Right forelimb (tissue), 1 donor: ENCODE results near the gene APOL1.
"Not testable (repeated sequence)": the region's sequence is repeated elsewhere in the genome, so short reads cannot be mapped to it uniquely, and the experiment has no call there.

Source experiments
- DNase-seq: peaks from one replicate; pipeline ENCODE4 v3.0.0-alpha.2; 2018

The APOL1 gene

DNA sequence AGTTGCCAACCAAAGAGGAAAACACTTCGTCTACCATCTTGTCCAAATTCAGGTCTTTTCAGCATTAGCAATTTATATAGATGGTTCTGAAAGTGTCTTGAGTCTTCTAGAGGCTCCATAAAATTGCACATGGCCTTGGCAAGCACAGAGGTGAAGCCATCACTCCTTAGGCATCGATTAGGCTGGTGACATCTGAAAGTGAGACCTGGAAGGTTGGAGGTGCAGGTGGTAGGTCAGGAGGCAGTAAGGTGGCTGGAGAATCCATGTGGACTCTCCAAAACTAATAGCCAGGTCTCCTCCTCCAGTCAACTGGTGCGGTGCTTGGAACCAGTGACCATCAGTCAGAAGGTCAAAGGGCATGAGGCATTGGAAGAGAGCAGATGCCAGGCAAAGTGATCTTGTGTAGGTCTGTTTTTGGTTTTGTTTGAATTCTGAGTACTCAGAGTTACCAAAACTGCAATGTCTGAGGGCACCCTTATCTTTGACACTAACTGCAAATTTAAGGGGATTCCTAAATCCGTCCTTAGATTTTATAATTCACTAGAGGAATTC lies 7.1 kb upstream of the APOL1 start:
- DNase-seq: no peak

DNA sequence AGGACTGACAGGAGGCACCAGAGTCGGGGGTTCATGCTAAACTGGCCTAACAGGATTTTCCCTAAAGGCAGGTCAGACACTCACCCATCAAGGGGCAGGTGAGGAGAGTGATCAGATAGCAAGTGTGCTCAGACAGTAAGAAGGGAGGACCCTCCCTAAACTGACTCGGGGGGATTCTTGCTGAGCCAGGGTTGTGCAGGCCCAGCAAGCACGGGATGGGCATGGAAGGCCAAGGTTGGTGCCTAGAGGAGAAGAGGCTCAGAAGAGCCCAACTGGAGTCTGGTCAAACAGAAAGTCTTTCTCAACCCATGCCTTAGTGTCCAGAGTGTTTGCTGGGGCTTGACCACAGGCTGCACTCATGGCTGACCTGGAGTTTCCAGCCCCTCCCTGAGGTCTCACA lies 6.2 kb upstream of the APOL1 start:
- DNase-seq: no peak

DNA sequence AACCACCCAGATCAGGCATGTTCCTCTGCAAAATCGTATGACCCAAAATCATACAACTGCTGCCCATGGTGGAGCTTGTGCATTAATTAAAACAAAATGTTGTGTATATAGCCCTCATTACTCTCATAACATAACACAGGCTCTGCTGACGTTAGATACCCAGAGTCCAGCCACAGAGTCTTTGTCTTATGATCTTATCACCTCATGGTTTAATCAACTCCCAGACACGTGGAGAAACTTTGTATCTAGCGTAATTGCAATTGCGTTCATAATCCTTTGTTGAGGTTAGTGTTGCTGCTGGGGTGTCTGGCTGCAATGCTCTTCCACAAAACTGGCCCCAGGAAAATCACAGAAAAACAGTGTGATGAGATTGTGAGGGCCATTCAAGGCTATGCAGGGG lies 5.0 kb upstream of the APOL1 start:
- DNase-seq: no peak

DNA sequence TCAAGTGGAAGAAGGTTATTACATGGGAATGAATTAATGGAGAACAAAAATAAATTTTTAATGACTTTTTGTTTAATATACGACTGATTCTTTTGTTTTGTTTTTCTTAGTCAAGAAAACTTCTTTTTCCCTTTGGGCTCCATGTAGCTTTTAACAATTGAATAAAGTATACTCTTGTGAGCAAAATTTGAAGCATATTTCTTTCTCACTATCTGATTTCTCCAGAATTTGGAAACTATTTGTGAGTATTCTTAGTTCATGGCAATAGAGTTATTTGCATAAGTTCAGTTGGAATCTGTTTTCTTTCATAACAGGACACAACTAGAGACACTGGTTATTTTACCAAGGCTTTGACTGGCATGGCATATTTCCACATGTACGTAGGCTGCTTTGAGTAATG lies 3.8 kb upstream of the APOL1 start:
- no peak for DNase-seq

DNA sequence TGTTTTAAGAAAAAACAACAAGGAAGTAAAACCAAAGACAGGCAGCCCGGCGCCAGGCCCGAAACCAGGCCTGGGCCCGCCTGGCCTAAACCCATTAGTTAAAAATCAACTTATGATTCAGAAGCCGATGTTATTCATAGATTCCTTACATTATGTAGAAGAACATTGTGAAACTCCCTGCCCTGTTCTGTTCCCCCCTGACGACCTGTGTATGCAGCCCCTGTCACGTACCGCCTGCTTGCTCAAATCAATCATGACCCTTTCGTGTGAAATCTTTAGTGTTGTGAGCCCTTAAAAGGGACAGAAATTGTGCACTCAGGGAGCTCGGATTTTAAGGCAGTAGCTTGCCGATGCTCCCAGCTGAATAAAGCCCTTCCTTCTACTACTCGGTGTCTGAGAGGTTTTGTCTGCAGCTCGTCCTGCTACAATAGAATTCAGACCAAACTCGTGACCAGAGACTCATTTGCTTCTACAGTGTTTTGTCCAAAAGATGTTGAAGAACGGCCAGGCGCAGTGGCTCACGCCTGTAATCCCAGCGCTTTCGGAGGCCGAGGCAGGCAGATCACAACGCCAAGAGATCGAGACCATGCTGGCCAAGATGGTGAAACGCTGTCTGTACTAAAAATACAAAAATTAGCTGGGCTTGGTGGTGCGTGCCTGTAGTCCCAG lies 2.5 kb upstream of the APOL1 start:
- DNase-seq: not testable (repeated sequence)

DNA sequence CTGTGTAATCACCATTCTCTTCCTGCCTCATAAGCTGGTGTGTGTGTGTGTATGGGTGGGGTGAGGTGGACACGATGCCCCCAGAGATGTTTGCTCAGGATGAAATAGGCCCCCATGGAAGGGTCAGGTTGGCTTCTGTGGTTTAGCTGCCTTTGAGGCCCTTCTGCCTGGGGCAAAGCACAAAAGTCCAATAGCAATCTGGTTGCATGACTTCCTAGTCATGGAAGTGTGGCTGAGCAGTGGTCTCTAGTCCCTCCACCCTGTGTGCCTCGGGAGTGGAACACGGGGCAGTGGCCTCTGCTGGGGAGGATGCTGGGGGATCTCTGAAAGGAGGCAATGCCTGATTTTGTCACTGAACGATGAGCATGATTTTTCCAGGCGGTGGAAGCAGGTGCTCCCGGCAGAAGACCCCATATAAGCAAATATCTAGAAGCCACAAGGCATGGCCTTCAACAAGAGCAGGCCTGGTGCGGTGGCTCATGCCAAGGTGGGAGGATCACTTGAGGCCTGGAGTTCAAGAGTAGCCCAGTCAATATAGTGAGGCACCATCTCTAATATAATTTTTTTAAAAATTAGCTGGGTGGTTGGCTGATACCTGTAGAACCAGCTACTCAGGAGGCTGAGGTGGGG lies 839 bp upstream of the APOL1 start:
- not testable (repeated sequence) for DNase-seq

DNA sequence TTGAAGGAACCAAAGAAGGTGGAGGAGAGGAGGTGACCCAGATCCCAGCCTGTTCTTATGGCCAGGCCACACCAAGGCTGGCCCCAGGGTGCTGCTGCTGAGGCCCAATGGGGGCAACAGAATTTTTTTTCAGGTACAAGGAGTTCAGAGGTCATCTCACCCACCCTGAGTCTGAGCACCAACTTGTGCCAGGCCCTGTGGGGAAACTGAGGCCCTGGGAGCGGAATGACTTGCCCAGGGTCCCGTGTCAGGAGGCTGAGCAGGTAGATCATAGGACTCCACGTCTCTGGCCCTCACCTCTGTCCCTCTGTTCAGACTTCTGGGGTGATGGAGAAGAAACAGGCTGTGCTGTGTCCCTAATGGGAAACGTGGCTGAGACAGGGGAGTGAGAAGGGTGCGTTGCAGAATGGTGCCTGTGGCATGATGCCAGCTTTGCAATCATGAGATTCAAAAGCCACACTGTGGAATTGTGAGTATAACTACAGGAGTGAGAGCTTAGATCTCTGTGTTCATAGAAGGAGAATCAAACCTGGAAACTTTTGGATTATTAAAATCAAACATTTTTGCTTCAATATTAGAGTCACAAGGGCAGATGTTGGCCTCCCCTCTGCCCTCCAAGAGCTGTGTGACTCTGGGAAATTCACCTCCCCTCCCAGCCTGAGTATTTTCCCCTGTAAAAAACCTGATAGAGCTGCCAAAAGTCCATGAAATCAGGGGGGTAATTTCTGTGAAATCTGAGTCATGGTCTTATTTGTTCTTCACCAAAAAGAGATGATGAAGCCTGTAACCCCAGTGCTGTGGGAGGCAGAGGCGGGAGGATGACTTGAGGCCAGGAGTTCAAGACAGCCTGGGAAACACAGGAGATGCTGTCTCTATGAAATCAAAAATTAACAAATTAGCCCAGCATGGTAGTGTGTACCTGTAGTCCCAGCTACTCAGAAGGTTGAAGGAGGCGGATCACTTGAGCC lies 874 bp downstream of the APOL1 start:
- no peak for DNase-seq

DNA sequence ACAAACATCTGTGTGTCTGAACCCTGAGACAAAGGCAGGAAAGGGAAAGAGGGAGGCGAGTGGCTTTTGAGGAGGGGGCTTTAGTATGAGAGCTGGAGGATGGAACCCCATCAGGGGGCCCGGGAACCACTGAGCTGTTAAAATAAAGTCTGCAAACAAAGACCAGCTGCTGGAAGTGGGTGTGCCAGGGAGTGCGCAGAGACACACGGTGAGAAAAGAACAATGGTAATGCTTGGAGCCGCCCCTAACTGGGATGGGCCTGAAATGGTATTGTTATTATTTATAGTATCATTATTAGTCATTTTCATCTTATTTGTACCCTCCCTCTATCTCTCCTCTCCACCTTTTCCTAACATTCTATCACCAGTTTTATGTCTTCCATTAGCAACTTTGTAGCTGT lies 2.6 kb downstream of the APOL1 start:
- DNase-seq: not testable (repeated sequence)

DNA sequence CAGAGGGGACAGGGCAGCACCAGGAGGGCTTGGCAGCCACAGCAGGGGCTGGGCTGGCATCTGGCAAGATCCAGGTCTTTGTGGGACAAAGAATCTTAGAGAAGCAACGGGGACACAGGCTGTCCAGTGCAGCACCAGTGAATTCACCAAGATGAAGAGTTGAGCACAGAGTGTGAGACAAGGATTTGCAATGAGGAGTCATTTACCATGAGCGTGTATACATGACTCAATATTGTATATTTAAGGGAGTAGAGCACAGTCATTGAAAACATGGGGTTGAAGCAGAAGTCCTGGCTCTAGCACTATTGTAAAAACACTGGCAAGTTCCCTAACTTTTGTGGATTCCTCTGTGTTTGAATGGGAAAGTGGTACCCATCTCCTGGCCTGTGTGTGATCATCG lies 3.5 kb downstream of the APOL1 start:
- no peak for DNase-seq

DNA sequence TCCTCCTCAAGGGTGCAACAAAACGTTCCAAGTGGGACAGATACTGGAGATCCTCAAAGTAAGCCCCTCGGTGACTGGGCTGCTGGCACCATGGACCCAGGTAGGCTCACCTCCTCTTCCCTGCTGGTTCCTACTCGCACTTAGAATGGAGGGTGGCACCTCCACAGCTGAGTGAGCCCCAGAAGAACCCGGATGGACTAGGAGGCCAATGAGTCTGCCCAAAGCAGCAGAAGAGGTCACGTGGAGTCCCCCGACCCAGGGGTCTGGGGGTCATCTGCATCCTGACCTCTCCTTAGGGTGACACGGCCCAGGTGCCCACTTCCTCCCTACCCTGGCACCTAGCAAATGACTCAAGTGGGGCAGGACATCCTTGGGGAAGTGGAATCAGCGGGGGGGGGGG lies 4.4 kb downstream of the APOL1 start:
- DNase-seq: no peak

DNA sequence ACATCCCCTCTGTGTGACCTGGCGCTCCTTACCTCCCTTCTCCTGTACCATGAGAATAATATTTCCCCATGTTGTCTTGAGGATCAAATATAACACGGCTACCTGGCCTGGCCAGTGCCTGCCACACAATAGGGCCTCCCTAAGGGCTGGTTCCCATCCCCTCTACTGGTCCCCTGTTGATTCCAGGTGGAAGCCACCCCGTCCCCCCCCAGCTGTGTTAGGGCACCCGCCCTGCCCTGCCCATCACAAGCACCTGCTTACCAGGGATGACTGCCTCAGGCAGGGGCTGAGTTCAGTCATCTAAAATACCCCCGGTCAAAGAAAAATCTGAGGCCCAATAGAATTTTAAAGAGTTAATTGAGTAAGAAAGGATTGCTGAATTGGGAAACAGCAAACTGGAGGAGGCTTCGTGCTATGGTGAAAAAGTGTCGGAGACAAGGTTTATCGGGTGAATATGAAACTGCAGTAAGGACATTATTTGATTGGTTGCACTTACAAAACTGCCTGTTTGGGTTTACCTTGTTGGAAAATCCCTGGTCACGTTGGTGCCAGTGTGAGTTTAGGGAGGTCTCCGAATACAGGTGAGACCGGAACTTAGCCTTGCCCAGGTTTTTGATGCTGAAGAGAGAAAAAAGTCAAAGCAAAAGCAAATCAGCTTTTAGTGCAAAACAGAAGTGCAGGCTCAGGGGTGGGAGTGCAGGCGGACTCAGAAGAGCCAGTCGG lies 5.2 kb downstream of the APOL1 start:
- no peak for DNase-seq

DNA sequence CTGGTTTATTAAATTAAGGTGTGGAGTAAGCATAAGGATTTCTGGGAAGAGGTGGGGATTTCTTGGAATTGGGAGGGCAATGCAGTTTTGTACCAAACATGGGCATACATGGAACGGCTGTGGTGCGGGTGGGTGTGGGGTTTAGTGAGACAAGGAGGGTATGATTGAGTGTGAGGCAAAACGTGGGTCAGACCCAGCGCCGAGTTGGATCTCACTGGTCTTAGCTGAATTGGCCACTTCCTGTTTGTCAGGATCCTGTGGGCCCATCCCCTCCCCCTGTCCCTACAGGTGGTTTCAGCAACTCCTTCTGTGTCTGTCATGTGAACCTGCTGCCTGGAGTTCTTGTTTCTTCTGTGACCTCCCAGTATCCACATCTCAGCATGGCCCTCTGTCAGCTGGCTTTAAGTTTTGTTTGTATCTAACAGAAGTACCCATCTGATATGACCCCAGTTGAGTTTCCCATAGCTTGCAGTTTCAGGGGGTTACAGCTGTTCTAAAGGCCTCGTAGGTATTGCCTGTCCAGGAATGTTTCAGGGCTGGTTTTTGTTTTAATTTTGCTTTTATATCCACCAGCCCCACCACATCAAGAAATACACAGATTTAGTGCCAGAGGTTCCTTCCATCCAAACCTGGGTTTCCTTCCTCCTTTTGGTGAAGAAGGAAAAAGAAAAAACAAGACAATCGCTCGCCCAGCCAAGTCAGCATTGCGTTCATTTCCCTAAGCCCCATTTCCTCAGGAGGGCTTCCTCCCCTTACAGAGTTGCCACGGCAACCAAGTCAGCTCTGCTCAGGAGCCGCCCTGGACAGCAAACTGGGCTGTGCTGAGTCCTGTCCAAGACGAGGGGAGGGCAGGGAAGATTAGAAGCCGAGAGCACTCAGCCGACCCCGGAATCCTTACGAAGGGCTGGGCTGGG lies 6.0 kb downstream of the APOL1 start:
- DNase-seq: no peak

DNA sequence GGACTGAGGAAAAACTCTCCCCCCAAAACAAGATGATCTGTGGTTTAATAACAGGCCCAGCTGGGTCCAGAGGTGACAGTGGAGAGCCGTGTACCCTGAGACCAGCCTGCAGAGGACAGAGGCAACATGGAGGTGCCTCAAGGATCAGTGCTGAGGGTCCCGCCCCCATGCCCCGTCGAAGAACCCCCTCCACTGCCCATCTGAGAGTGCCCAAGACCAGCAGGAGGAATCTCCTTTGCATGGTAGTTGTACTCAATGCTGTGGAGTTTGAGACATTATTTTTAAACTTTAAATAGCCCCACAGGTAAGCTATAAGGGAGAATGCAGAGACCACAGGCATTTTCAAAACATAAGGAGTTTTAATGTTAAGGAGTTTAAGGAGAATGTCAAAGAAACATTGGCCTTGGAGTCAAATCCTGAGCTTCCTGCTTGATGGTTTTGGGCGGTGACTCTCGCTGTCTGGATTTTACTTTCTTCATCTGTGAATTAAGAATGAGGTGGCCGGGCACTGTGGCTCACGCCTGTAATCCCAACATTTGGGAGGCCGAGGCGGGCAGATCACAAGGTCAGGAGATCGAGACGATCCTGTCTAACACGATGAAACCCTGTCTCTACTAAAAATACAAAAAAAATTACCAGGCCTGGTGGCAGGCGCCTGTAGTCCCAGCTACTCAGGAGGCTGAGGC lies 6.8 kb downstream of the APOL1 start:
- DNase-seq: no peak

DNA sequence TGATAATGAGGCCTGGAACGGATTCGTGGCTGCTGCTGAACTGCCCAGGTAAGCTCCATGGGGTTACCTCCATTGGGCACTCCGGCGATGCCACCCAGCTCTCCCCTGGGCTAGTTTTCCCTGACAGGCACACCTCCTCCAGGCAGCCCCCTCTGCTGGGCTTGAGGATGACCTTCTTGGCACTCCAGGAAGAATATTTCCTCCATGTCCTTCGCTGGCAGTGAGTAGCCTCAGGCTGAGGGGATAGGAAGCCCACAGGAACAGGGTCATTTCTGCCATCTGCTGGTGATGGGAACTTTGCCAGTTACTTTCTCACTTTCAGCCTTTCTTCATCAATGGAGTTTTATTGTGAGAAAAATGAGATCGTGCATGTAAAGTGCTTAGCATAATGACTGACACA lies 8.7 kb downstream of the APOL1 start:
- DNase-seq: not testable (repeated sequence)

DNA sequence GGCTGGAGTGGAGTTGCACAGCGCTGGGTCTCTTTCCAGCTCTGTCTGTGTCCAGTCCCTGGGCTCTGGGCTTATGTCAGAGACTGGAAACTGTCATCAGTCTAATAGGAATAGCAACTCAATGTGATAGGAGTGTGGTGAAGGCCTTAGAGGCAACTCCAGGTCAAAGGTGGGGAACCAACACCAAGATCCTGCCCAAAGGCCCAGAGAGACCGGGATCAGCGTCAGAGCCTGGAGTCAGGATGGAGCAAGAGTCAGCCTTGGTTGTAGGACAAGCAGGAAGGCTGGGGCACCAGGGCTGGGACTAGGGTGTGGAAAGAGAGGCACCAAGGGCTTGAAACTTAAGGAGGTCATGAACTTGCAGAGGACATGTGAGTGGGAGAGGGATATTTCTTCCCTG lies 9.4 kb downstream of the APOL1 start:
- not testable (repeated sequence) for DNase-seq

DNA sequence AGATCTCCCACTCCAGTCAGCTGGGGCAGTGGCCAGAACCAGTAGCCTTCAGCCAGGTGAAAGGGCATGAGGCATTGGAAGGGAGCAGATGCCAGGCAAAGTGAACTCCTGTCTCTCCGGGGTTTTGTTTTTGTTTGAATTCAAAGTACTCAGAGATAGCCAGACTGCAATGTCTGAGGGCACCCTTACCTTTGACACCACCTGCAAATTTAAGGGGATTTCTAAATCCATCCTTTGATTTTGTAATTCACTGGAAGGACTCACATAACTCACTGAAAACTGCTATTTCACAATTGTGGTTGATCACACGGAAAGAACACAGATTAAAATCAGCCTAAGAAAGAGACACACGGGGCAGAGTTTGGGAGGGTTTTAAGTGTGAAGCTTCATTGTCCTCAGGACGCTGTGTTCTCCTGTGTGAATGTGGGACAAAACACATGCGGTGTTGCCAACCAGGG lies 10.3 kb downstream of the APOL1 start:
- DNase-seq: not testable (repeated sequence)

DNA sequence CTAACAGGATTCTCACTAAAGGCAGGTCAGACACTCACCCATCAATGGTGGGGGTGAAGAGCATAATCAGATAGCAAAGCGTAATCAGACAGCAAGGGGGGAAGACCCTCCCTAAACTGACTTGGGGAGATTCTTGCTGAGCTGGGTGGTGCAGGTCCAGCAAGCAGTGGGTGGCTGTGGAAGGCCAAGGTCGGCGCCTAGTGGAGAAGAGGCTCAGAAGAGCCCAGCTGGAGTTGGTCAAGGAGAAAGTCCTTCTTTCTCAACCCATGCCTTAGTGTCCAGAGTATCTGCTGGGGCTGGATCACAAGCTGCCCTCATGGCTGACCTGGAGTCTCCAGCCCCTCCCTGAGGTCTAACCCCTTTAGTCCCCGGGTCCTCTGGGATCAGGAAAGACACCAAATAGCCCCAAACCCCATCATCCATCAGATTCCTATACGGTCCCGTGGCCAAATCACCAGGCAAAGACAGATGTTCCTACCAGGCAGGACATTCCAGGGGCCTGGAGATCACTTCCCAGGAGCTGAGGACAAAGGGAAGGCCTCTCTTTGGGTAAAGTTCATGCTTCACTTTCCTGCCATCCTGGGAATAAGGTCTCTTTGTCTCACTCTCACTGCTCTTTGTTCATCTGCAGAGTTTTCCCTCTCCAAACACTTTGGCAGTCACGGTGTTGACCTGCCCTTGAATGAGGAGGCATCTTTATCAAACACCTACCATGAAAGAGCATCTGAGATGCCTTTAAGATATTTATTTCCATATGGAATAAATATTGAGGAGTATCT lies 11.1 kb downstream of the APOL1 start:
- not testable (repeated sequence) for DNase-seq

DNA sequence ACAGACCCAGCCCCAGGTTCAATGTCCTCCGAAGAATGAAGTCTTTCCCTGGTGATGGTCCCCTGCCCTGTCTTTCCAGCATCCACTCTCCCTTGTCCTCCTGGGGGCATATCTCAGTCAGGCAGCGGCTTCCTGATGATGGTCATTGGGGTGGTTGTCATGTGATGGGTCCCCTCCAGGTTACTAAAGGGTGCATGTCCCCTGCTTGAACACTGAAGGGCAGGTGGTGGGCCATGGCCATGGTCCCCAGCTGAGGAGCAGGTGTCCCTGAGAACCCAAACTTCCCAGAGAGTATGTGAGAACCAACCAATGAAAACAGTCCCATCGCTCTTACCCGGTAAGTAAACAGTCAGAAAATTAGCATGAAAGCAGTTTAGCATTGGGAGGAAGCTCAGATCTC lies 14.1 kb downstream of the APOL1 start:
- DNase-seq: no peak

DNA sequence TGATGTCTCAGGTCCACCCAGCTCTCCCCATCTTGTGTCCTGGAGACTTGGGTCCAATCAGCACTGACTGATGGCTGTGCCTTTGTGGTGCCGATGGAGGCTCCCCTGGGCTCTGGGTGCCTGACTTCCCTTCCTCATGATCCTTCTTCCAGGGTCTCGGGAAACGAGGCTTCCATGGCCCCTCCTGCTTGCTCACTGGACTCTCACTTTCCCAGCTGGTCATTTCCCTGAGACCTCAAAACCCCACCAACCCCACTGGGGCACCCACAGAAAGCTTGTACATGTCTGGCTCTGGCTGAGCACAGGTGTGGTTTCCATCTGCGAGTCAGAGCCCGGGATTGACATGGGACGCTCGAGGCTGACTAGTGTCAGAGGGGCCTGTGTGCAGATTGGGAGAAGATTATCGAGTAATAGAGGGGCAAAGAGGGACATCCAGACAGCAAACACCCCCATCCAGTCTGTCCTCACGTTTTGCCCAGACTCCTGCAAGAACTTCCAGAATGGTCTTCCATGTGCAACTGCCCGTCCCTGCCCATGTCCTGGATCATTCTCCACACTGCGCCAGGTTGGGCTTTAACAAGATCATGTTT lies 15.1 kb downstream of the APOL1 start:
- no peak for DNase-seq

DNA sequence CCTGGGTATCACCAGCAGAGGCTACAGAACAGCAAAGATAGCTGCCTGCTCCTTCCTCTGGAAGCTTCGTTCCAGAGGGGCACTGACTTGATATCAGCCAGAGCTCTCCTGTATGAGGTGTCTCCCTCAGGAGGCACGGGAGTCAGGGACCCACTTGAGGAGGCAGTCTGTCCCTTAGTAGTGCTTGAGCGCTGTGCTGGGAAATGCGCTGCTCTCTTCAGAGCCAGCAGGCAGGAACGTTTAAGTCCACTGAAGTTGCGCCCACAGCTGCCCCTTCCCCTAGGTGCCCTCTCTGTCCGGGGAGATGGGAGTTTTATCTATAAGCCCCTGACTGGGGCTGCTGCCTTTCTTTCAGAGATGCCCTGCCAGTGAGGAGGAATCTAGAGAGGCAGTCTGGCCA lies 18.3 kb downstream of the APOL1 start:
- DNase-seq: not testable (repeated sequence)
